HepG2 (cell line): ENCODE measurements around the gene NEDD4.

ENCODE experiments used
- DR1 ChIP-seq: sonication (generic); formaldehyde crosslinking; IDR thresholded peaks from 2 replicates; pipeline ENCODE4 v1.8.0; 2021; ENCODE audit warnings: mild to moderate bottlenecking, missing genetic modification reagents, inconsistent platforms
- ERF ChIP-seq: IDR thresholded peaks from 2 replicates; pipeline ENCODE4 v1.6.1; 2018; ENCODE audit warnings: missing biosample characterization, missing genetic modification reagents
- POLR2AphosphoS5 ChIP-seq: IDR thresholded peaks from 2 replicates; pipeline ENCODE4 v1.6.1; 2012; ENCODE audit warnings: low read depth, low read length
- RXRB ChIP-seq: IDR thresholded peaks from 2 replicates; pipeline ENCODE4 v1.6.1; 2016; ENCODE audit warnings: borderline replicate concordance, missing genetic modification reagents, missing compliant biosample characterization
- SRF ChIP-seq: IDR thresholded peaks from 2 replicates; pipeline ENCODE4 v1.6.1; 2011; ENCODE audit warnings: mild to moderate bottlenecking, low read depth, low read length, moderate library complexity
- TBP ChIP-seq: sonication (generic); formaldehyde crosslinking; IDR thresholded peaks from 2 replicates; pipeline ENCODE4 v1.5.0; 2020; ENCODE audit warnings: missing genetic modification reagents
- ZNF674 ChIP-seq: sonication (generic); formaldehyde crosslinking; IDR thresholded peaks from 2 replicates; pipeline ENCODE4 v1.5.0; 2020; ENCODE audit warnings: low read depth, mild to moderate bottlenecking, missing genetic modification reagents
- TF ChIP-seq, protein P1 (sequence below): sonication (generic); formaldehyde crosslinking; IDR thresholded peaks from 2 replicates; pipeline ENCODE4 v1.5.0; 2020; ENCODE audit warnings: missing genetic modification reagents

DNA sequence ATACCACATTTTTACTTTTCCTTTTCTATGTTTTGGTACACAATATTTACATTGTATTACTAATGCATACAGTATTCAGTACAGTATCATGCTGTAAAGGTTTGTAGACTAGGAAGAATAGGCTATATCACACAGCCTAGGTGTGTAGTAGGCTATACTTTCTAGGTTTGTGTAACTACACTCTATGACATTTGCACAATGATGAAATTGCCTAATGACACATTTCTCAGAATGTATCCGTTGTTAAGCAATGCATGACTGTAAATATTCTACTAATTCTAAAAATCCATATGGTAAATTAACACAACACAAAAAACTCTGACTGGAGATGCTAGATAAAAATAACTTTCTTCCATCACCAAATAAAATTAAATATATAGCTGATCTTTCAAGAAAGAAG is 16.2 kb downstream of the NEDD4 start:
- TF ChIP-seq TBP (CRISPR knock-in tag) (no peak), SRF (no peak), ERF (CRISPR knock-in tag) (no peak), DR1 (CRISPR knock-in tag) (no peak), POLR2AphosphoS5 (no peak), ZNF674 (CRISPR knock-in tag) (no peak), RXRB (CRISPR knock-in tag) (no peak)
- TF ChIP-seq, protein P1, sequence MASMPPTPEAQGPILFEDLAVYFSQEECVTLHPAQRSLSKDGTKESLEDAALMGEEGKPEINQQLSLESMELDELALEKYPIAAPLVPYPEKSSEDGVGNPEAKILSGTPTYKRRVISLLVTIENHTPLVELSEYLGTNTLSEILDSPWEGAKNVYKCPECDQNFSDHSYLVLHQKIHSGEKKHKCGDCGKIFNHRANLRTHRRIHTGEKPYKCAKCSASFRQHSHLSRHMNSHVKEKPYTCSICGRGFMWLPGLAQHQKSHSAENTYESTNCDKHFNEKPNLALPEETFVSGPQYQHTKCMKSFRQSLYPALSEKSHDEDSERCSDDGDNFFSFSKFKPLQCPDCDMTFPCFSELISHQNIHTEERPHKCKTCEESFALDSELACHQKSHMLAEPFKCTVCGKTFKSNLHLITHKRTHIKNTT = no peak
